CD4-positive, alpha-beta T cell treated with Interleukin-17A for 4 hours (primary cell): ENCODE measurements around the gene LRRN1.
"Not testable (repeated sequence)": the region's sequence is repeated elsewhere in the genome, so short reads cannot be mapped to it uniquely, and the experiment has no call there.

Experiments used
- DNase-seq: peaks from one replicate; pipeline ENCODE4 v3.0.0-alpha.2; 2020; ENCODE audit warnings: mixed read lengths

LRRN1 gene

GRCh38 chr3:3815206-3815605, 16.0 kb downstream of the LRRN1 start:
- DNase-seq, result no peak

DNA sequence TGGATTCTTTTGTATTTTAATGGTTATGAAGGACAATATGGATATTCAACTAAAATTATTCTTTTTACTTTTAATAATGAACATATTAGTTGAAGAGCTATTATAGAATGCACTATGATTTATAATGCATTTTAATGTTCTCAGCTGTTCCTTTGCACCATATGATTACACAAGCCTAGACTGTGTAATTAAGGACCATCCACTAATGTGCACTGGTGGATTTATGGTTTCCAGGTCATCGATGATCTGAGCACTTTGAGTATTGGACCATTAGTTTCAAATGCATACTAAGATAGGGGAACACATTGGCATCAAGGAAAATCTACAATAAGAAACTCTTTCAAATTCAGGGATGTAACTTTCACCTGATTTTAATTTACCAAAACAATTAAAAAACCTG, 16.8 kb downstream of the LRRN1 start:
- no peak for DNase-seq

DNA sequence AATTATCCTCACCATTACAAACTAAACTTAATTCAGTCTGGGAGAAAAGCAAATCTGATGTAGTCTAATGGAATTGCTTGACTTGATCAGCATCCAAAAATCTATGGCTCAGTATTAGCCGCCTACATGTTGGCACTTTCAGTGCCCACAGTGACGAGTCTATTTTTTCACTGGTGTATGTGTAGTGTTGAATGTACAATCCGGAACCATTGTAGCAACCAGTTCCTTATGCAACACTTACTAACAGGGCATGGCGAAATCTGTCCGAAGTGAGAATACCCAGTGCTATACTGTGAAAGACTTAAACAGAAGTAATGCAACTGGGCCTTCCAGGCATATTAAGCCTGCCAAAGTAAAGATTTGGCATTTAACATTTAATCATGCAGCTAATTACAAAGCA, 18.6 kb downstream of the LRRN1 start:
- no peak for DNase-seq

DNA sequence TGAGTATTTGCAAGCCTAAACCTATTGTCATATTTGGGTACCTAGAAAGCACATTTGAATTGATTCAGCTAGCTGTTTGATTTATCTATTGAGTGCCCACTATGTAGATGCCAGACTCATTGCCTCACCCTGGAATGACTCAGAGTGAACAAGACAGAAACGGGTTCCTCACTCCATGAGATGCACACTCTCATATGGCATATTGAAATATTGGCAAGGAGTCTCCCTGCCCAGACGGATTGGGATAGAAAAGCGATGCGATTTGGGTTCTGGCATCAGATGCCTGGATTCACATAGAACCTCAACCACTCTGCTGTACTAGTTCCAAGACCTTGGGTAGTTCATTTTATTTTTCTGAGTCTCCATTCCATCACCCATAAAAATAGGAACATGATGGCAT, 22.5 kb downstream of the LRRN1 start:
- DNase-seq, result no peak

- DNase-seq, result no peak
These were observed 25.8 kb downstream of the LRRN1 start for GRCh38 chr3:3825035-3825434.

DNA sequence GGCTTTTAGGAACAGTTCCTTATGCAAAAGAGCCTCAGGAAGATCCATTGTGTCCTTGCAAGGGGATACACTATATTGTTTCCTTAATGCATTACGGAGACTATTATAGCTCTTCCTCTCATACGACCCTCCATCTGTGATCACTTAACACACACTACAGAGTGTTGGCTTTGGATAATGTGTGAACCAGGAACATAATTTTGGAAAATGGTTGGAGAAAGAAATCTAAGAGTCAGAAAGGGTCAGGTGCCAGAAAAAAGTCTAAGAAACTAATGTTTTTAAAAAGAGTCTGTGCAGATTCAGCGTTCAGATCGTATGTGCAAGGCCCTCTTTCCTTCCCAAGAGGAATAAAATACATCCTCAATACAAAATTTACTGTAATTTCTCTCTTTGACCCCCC, 27.3 kb downstream of the LRRN1 start:
- no peak for DNase-seq

DNA sequence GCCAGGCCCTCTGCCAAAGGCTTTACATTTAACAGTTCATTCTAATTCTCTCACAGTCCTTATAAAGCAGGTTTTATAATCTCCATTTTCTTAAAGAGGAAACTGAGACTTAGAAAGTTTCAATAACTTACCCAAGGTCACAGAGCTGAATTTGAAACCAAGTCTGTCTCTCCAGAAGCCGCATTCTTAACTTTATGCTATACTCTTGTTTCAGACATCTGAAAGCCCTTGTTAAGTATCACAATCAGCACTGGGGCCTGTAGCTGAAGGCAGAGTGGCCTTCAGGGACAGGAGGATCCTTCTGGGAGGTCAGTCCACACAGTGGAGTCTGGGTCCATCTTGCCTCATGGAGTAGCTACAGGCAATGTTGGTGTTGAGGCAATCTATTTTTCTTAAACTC, 27.9 kb downstream of the LRRN1 start:
- no peak for DNase-seq

DNA sequence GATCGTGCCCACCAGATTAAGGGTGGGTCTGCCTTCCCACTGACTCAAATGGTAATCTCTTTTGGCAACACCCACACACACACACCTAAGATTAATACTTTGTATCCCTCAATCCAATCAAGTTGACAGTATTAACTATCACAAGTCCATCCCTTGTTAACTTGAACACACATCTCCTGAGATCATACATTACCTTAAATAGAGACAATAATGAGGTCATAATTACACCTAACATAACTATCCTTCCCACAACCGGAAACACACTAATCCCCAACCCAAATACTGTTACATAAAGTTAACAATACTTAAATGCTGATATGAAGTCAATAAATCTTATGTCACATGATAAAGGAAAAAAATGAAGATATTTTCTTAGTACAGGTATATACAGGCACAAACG, 29.2 kb downstream of the LRRN1 start:
- not testable (repeated sequence) for DNase-seq

DNA sequence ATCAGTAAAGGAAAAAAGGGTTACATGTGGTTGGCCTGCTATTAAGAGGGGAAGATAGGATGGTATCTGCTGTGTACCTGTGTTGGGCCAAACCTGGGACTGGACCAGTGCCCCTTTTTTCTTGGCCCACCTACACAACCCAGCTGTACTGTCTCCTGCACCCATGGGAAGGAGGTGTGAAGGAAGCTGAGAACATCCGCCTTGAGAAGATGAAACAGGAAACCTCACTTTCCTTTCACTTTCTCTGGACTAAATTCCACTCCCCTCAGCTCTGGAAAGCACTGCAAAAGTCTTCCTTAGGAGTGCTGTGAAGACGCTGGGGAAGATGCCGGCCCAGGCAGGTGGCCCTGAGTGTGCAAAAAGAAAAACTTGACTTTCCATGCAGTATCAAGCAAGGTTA, 37.6 kb downstream of the LRRN1 start:
- DNase-seq, result no peak

DNA sequence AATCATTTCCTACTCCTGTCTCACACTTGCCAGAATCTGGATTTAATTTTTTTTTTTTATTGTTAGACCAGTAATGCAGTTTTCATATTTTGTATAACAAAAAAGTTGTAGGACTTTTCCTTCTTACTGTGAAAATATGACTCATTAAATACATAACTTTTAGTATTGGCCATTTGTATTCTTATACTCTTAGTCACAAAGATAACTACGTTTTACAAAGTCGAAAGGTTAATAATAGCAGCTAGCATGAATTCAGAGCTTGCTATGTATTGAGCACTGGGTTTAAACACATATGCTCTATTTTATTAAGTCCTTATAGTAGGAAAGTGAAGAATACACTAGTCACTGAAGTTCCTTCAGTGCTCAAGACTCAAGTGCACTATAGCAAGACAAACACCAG, 43.1 kb downstream of the LRRN1 start:
- DNase-seq, result no peak

- no peak for DNase-seq
These were observed 49.0 kb downstream of the LRRN1 start for GRCh38 chr3:3847994-3848922.

DNA sequence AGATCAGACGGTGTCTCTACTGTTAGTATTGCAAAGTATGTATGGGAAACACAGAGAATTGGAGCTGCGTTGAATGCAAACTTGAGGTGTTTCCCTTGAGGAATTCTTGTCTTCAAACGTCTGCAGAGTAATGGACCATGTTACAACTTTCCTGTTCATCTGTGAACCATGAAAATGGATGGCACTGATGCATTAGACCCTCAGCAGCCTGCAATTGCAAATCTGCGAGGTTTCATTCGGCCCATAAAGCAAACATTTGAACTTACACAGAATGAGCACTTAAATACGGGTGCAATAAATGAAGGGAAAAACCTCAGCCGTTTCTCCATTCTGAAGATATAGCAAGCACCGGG, 49.7 kb downstream of the LRRN1 start:
- DNase-seq, result no peak

GRCh38 chr3:3851621-3852323, 52.5 kb downstream of the LRRN1 start:
- no peak for DNase-seq

- DNase-seq, result no peak
These were observed 54.3 kb downstream of the LRRN1 start for GRCh38 chr3:3853544-3853943.

DNA sequence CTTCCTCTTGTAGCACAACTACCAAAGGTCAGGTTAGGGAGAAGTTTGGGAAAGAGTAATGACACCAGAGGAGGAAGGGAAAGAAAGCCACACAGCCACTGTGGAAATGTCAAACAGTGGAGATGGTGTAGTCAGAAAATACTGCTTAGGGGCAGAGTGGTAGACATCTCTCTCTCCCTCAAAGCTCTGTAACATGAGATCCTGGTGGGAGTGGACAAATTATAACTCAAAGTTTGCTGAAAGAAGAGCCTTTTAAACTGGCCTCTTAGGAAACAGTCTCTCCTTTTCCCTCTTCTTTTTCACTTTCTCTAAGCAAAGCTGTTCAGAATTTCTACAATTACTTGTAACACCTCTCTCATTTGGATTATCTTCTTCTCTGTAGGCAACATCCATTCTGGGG, 55.8 kb downstream of the LRRN1 start:
- DNase-seq, result no peak

DNA sequence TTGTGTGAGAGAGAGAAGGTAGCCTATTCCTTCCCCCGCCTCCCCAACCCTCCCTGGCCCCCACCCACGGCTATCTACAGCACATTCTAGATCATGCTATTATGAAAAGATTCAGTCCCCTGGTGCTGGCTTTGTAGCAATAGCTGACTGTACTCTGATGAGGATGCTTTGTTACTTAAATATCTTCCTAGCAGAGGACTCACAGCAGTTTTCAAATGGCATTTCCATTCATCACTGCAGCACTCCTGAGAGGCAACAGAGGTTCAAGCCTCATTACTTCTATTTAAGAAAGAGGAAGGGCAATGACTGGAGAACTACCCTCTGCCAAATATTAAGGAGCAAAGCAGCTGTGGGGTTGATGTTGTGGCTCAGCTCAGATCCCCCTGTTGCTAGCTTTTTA, 61.0 kb downstream of the LRRN1 start:
- no peak for DNase-seq

DNA sequence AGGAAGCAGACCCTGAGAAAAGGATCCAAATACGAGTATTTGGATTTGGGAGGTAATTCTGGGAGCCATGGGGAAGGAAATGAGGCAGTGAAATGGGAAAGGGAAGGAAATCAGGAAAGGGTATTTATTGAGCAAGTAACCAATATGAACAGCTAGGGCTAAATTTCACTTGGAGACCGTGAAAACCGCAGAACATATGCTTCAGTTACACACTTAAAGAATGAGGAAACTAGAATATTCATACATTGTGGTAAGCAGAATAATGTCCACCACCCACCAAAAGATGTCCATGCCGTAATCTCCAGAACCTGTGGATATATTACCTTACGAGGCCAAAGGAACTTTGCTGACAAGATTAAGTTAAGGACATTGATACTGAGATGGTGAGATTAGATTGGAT, 63.3 kb downstream of the LRRN1 start:
- no peak for DNase-seq

GRCh38 chr3:3875491-3875890, 76.3 kb downstream of the LRRN1 start:
- DNase-seq, result no peak

GRCh38 chr3:3881050-3881449, 81.8 kb downstream of the LRRN1 start:
- no peak for DNase-seq

DNA sequence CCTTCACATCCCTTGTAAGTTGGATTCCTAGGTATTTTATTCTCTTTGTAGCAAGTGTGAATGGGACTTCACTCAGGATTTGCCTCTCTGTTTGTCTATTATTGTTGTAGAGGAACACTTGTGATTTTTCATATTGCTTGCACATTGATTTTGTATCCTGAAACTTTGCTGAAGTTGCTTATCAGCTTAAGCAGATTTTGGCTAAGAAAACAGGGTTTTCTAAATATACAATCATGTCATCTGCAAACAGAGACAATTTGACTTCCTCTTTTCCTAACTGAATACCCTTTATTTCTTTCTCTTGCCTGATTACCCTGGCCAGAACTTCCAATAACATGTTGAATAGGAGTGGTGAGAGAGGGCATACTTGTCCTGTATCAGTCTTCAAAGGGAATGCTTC, 88.1 kb downstream of the LRRN1 start:
- DNase-seq, result not testable (repeated sequence)

DNA sequence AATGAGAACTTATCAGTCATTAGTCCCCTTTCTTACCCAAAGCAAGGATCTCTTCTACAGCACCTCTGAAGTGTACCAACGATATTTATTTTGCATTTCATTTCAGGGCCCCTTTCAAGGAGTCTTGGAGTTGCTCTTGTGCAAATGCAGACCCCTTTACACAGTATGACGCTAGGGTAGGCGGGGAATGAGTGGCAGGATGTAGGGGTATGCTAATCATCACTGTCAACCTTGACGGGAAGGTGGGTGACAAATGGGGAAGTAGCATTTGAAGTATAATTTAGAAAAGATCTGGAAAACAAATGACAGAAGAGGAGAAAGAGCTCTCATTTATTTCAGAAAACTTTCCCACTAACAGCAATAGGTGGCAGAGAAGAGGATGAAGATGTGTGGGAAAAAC, 94.4 kb downstream of the LRRN1 start:
- no peak for DNase-seq
